Peyer's patch (tissue), 4 donors: ENCODE measurements around the gene NIT1. TPM values are rescaled to one million over a fixed set of nuclear protein-coding genes. Genes with fewer than 3 reads are reported as not detected.

Source experiments
- DNase-seq, 3 donors: peaks; one replicate each; pipeline ENCODE4 v3.0.0-alpha.2; 2017 to 2019
- H3K27ac ChIP-seq, 4 donors: fragments of 200-600 bp; sonication (generic); one replicate each; pipeline ENCODE4 v1.5.1; 2016 to 2019
- H3K27me3 ChIP-seq, 2 donors: fragments of 200-600 bp; sonication (generic); one replicate each; pipeline ENCODE4 v1.5.1; 2019
- H3K36me3 ChIP-seq, 3 donors: fragments of 200-600 bp; sonication (generic); one replicate each; pipeline ENCODE4 v1.5.1; 2016 to 2019
- H3K4me1 ChIP-seq, 4 donors: fragments of 200-600 bp; sonication (generic); one replicate each; pipeline ENCODE4 v1.5.1; 2016 to 2019
- H3K4me3 ChIP-seq, 4 donors: fragments of 200-600 bp; sonication (generic); 1 replicate in 3 of 4; 2 replicates in 1 of 4; pipeline ENCODE4 v1.5.1; 2016 to 2019; ENCODE audit warnings: mild to moderate bottlenecking in 1 of 4
- H3K9me3 ChIP-seq, 4 donors: fragments of 200-600 bp; sonication (generic); one replicate each; pipeline ENCODE4 v1.5.1; 2016 to 2019; ENCODE audit warnings: mild to moderate bottlenecking in 1 of 4
- POLR2A ChIP-seq, 2 donors: fragments of 450-650 bp; IDR thresholded peaks; one replicate each; pipeline ENCODE4 v1.5.1; 2017; ENCODE audit warnings: antibody characterized with exemption in 2 of 2, mild to moderate bottlenecking in 2 of 2, moderate library complexity in 2 of 2
- total RNA-seq, 4 donors: library from RNA; depleted of rRNA; stranded (reverse); fragments of >200 nt; gene quantifications; one replicate each; pipeline ENCODE4 v1.1.0, GENCODE V29; 2016
- TF ChIP-seq, protein P1 (sequence below), 6 experiments: fragments of 450-650 bp in 4 of 6; fragments of 200-600 bp in 2 of 6; sonication (generic) in 1 of 6; IDR thresholded peaks; one replicate each; pipeline ENCODE4 v1.5.1; 2017 to 2019; ENCODE audit warnings: antibody characterized with exemption in 6 of 6, mild to moderate bottlenecking in 3 of 6, moderate library complexity in 1 of 6

Gene NIT1
- total RNA-seq, 4 donors from 2014 or later: 54.5 to 148 (median 120) TPM

GRCh38 chr1:161145832-161146231 is 27.9 kb downstream of the NIT1 start:
- Histone ChIP-seq H3K4me1 (no peaks in the 10 kb centered on the region), H3K9me3 (no peaks in the 10 kb centered on the region), H3K36me3 (no peaks in the 10 kb centered on the region), H3K27ac (no peak overlapping the region), H3K27me3 (no peaks in the 10 kb centered on the region), H3K4me3 (no peak overlapping the region)
- TF ChIP-seq, protein P1, sequence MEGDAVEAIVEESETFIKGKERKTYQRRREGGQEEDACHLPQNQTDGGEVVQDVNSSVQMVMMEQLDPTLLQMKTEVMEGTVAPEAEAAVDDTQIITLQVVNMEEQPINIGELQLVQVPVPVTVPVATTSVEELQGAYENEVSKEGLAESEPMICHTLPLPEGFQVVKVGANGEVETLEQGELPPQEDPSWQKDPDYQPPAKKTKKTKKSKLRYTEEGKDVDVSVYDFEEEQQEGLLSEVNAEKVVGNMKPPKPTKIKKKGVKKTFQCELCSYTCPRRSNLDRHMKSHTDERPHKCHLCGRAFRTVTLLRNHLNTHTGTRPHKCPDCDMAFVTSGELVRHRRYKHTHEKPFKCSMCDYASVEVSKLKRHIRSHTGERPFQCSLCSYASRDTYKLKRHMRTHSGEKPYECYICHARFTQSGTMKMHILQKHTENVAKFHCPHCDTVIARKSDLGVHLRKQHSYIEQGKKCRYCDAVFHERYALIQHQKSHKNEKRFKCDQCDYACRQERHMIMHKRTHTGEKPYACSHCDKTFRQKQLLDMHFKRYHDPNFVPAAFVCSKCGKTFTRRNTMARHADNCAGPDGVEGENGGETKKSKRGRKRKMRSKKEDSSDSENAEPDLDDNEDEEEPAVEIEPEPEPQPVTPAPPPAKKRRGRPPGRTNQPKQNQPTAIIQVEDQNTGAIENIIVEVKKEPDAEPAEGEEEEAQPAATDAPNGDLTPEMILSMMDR (IDR thresholded peaks at IDR 0.05): no peak
- no peak for DNase-seq

DNA sequence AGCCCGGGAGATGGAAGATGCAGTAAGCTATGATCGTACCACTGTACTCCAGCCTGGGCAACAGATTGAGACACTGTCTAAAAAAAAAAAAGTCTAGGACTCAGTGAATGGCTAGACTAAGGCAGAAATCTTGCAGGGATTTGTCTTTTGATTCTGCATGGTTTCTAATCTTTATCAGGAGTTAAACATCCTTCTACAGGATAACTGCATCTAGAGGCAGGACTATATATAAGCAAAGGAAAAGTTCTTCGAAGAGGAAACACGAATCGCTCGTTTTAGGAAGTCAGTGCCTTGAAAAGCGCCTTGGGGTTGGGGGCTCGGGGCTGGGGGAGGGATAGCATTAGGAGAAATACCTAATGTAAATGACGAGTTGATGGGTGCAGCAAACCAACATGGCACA is 35.3 kb downstream of the NIT1 start:
- DNase-seq: no peak
- H3K4me3 ChIP-seq: peak overlapping the region; percentile 43 to 84 (median 60)
- no peaks in the 10 kb centered on the region for H3K27me3 ChIP-seq
- H3K27ac ChIP-seq: peak overlapping the region; percentile 81 to 95 (median 88)
- H3K36me3 ChIP-seq: peaks cover 0 to 6% (median 0%) of the 10 kb centered on the region in 3 donors
- peaks cover 0 to 11% (median 5%) of the 10 kb centered on the region in 4 donors for H3K4me1 ChIP-seq
- TF ChIP-seq, protein P1 (IDR thresholded peaks at IDR 0.05): no peak
- no peak for TF ChIP-seq POLR2A (IDR thresholded peaks at IDR 0.05)
- no peaks in the 10 kb centered on the region for H3K9me3 ChIP-seq

DNA sequence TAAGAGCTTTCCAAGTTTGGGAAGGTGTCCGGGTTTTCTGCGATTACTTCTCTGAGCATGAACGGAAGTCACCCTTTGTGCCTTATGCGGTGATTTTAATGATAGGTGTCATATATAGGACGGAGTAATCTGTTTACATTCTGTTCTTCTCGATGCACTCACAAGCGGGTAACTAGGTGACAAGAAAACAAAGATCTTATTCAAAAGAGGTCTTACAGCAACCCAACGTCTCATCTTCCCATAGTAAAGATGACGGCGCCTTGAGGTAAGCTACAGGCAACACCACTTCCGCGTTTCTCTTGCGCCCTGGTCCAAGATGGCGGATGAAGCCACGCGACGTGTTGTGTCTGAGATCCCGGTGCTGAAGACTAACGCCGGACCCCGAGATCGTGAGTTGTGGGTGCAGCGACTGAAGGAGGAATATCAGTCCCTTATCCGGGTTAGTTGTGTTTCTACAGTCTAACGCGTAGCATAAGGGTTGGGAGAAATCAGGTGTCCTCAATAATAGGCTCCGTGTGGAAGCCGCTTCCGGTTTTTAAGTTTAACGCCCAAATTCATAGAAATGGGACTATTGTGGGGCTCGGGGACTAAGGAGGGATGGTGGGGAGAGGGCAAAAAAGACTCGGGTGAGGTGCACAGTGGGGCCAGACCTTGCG is 35.9 kb downstream of the NIT1 start, which contains the start of gene UFC1:
TSS of gene UFC1 (plus strand) at position 297 of the 656 bp plus-strand sequence. CDS start at position 317, 20 bp downstream.
- TF ChIP-seq, protein P1 (IDR thresholded peaks at IDR 0.05): no peak
- peak in 1 of 2 donors; percentile 38 for TF ChIP-seq POLR2A (IDR thresholded peaks at IDR 0.05)
- DNase-seq: peak; percentile 79 to 89 (median 80)
- no peaks in the 10 kb centered on the region for H3K27me3 ChIP-seq
- H3K36me3 ChIP-seq: peaks cover 0 to 6% (median 0%) of the 10 kb centered on the region in 3 donors
- peak within 1 kb of the TSS; percentile 81 to 95 (median 88) for H3K27ac ChIP-seq
- H3K4me3 ChIP-seq: peak within 1 kb of the TSS; percentile 43 to 84 (median 60)
- H3K9me3 ChIP-seq: no peaks in the 10 kb centered on the region
- H3K4me1 ChIP-seq: peaks cover 0 to 17% (median 5%) of the 10 kb centered on the region in 4 donors

DNA sequence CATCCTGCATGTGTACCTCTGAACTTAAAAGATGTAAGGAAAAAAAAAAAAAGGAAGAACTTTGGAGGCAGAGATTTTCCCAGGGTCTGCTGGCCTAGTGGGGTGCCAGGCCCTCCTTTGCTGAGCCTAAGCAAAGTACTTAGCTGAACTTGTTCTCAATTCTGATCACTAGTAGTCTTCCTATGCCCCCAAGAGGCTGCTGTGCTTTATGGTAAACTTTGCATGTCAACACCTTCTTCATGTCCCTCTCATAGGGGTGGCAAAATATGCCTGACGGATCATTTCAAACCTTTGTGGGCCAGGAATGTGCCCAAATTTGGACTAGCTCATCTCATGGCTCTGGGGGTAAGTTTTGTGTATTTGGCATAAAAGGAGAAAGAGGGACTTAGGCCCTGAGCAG is 40.0 kb downstream of the NIT1 start:
- Histone ChIP-seq H3K9me3 (no peaks in the 10 kb centered on the region), H3K36me3 (peaks cover 0 to 26% (median 0%) of the 10 kb centered on the region in 3 donors), H3K27me3 (no peaks in the 10 kb centered on the region), H3K4me1 (peaks cover 0 to 44% (median 11%) of the 10 kb centered on the region in 4 donors), H3K4me3 (no peak overlapping the region), H3K27ac (no peak overlapping the region)
- DNase-seq: no peak
- TF ChIP-seq POLR2A (IDR thresholded peaks at IDR 0.05): no peak
- TF ChIP-seq, protein P1 (IDR thresholded peaks at IDR 0.05): no peak

- peaks cover 0 to 44% (median 11%) of the 10 kb centered on the region in 4 donors for H3K4me1 ChIP-seq
- no peak for DNase-seq
- H3K4me3 ChIP-seq: peak overlapping the region in 3 of 4 donors; percentile 66 to 96 (median 85)
- peaks cover 0 to 32% (median 0%) of the 10 kb centered on the region in 3 donors for H3K36me3 ChIP-seq
- TF ChIP-seq, protein P1 (IDR thresholded peaks at IDR 0.05): no peak
- no peak for TF ChIP-seq POLR2A (IDR thresholded peaks at IDR 0.05)
- no peaks in the 10 kb centered on the region for H3K9me3 ChIP-seq
- H3K27me3 ChIP-seq: no peaks in the 10 kb centered on the region
- H3K27ac ChIP-seq: peak overlapping the region; percentile 77 to 89 (median 85)
Observed at GRCh38 chr1:161158316-161159010, 40.6 kb downstream of the NIT1 start.
